Gastroesophageal sphincter (tissue), 3 donors: ENCODE measurements around the gene SEC22B.
"Not testable (repeated sequence)": the region's sequence is repeated elsewhere in the genome, so short reads cannot be mapped to it uniquely, and the experiment has no call there.

Source experiments
- EP300 ChIP-seq: sonication (generic); formaldehyde crosslinking; IDR thresholded peaks from one replicate; pipeline ENCODE4 v1.6.1; 2017; ENCODE audit warnings: antibody characterized with exemption, mild to moderate bottlenecking
- POLR2A ChIP-seq, 2 donors: fragments of 450-650 bp; IDR thresholded peaks; one replicate each; pipeline ENCODE4 v1.6.1; 2017; ENCODE audit warnings: antibody characterized with exemption in 2 of 2, mild to moderate bottlenecking in 2 of 2, moderate library complexity in 1 of 2
- TF ChIP-seq, protein P1 (sequence below), 4 experiments: fragments of 200-600 bp in 2 of 4; fragments of 450-650 bp in 2 of 4; sonication (generic) in 1 of 4; IDR thresholded peaks; one replicate each; pipeline ENCODE4 v1.5.1; 2017 to 2019; ENCODE audit warnings: antibody characterized with exemption in 4 of 4, mild to moderate bottlenecking in 2 of 4, moderate library complexity in 2 of 4

DNA sequence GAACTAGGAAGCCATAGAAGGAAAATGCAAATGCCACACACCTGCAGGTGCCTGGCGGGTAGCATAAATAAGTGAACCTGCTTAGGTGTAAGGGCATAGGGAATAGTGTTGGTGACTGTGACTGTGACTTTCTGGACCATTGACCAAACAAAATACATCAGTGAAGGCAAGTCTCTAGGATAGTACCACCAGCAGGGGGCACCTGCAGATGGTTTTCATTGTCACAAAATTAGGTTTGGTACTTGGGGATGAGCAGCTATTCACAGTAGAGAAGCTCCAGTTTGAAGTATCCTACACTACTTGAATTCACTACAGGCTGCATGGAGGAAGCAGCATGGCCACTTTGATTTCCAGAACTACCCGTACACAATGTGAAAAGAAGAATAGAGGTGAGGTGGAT, 37.3 kb upstream of the SEC22B start:
- not testable (repeated sequence) for TF ChIP-seq POLR2A (IDR thresholded peaks at IDR 0.05); EP300
- TF ChIP-seq, protein P1, sequence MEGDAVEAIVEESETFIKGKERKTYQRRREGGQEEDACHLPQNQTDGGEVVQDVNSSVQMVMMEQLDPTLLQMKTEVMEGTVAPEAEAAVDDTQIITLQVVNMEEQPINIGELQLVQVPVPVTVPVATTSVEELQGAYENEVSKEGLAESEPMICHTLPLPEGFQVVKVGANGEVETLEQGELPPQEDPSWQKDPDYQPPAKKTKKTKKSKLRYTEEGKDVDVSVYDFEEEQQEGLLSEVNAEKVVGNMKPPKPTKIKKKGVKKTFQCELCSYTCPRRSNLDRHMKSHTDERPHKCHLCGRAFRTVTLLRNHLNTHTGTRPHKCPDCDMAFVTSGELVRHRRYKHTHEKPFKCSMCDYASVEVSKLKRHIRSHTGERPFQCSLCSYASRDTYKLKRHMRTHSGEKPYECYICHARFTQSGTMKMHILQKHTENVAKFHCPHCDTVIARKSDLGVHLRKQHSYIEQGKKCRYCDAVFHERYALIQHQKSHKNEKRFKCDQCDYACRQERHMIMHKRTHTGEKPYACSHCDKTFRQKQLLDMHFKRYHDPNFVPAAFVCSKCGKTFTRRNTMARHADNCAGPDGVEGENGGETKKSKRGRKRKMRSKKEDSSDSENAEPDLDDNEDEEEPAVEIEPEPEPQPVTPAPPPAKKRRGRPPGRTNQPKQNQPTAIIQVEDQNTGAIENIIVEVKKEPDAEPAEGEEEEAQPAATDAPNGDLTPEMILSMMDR (IDR thresholded peaks at IDR 0.05), result not testable (repeated sequence)
